ENCODE data around the gene HSD11B1. TPM values are rescaled to one million over a fixed set of nuclear protein-coding genes. Genes with fewer than 3 reads are reported as not detected.

HSD11B1 gene
- 15.8 and 16.1 TPM in 2 replicates for total RNA-seq

DNA sequence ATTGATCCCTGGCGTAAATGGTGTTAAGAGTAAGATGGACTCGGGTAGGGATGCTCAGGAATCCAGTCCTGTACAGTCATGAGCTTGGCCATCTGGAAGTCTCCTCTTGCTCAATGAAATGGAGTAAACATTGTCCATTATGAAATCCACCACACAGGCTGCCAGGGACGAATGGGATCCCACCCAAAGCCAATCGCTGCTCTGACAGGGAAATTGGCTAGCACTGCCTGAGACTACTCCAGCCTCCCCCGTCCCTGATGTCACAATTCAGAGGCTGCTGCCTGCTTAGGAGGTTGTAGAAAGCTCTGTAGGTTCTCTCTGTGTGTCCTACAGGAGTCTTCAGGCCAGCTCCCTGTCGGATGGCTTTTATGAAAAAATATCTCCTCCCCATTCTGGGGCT is at the start of gene HSD11B1:
TSS of gene HSD11B1 (plus strand) at position 263 of the 400 bp plus-strand sequence. CDS start at position 360, 97 bp downstream.
- intact Hi-C loops (cut with micrococcal nuclease), result loop anchor here (1.0 kb wide), 1 partner anchor 8 kb away; no protein-coding TSS in a partner anchor

DNA sequence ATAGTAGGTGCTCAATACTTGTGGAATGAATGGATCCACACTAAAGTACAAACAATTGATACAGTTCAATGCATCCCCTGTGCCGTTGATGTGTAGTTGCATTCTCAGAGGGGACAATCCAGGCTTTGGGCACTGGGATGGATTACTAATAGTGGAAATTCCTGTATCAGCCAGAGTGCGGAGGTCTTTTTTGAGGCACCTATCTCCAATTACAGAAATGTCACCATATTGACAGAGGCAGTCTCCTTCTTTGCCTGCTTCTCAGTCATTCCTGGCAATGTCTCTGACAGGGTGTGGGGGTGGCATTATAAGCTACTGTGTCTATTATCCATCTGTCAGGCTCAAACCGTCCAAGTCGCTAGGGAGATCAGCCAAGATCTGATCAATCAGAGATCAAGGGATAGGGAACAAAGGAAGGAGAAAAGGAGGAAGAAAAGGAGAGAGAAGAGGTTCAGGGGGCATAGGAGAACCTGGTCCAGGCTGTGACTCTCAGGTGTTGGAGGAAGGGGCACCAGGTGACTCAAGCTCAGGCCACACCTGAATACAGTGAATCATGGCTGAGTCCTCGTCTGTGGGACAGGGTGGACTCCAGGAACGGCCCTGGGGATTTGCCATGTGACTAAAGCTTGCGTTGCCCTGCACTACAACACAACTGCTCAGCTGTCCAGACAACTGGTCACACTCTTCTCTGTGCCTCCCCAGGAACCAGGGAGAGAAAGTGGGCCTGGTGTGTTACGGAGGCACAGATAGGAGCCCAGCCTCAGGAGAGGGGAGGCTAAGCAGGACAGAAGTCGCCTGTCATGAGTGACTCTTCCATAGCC is 49.0 kb upstream of the HSD11B1 start:
- intact Hi-C loops (cut with micrococcal nuclease), result no loop called here

DNA sequence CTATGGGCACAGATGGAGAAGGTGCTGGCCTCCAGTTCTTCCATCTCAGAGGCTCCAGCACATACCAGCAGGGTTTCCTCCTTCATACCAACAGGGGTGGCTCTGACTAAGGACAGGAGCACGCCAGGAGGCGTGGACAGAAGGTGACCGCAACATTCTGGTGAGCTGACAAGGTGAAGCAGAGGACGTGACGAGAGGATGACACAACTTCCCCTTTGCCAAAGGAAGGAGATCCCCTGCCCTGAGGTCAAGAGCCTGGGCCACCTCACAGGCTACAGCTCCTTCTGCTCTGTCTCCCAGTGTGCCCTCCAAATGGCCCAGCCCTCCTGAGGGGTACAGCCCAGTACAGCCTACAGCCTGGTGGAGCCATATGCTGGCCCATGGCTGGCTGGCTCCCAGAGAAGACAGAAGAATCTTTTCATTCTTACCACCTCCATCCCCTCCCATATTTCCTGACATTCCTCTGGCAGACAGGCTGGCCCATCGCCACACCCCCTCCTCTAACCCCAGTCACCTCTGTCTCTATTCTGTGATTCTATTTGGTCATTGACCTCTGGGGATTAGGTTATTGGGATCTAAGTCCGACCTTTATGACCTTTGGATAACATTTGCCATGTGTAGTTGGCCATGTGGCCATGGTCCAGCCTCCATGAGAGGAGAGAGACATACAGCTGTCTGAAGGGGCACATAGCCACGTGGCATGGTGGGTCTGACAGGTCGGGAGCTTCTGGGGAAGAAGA is 47.3 kb upstream of the HSD11B1 start:
- intact Hi-C loops (cut with micrococcal nuclease), result no loop called here

DNA sequence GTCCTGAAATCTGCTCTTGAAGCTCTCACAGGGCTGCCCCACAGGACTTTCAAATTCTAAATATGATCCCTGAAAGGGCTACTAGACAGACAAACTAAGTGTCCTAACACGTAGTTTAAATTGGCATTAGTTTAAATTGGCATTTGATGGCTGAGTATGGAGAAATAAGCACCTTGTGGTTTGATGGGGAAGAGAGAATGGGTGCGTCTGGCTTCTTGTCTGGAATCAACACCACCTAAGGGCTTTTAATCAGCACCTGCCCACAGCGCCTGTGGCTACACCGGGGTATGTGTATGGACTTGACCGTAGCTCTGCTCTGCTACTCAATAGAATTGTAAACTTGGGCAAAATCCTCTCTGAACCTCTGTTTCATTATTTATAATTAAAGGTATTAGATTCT is 46.7 kb upstream of the HSD11B1 start:
- intact Hi-C loops (cut with micrococcal nuclease), result no loop called here

DNA sequence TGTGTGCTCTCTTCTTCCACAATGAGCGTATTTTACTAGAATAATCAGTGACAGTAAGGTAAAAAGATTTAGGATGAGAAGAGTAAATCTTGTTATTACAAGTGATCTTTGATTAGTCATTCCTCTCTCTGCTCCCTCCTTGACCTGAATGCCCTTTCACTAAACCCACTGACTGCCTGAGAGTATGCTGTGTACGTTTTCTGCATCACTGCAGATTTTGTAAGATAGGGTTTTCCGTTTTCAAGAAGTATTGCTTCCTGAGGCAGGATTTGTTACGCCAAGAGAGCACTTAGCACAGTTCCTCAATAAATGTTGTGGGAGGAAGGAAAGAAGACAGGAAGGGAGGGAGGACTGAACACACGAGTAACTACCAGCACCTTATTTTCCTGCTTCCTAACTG is 44.7 kb upstream of the HSD11B1 start:
- intact Hi-C loops (cut with micrococcal nuclease), result loop anchor here (1.0 kb wide), 1 partner anchor 13 kb away; no protein-coding TSS in a partner anchor

DNA sequence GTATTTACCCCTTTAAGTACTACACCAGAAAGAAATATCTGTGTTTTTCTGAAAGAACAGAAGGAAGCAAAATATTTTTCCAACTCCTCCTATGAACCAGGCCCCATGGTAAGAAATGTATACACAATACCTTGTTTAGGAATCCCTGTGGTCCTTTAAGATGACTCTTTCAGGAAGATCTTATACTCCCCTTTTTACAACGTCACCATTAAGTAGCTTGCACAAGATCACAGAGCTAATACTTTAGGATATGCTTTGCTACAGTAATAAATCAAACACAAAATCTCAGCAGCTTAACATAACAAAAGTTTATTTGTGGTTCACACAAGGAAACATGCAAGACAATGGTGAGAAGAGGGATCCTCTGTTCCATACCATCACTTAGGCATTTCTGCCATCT is 43.6 kb upstream of the HSD11B1 start:
- intact Hi-C loops (cut with micrococcal nuclease), result no loop called here

DNA sequence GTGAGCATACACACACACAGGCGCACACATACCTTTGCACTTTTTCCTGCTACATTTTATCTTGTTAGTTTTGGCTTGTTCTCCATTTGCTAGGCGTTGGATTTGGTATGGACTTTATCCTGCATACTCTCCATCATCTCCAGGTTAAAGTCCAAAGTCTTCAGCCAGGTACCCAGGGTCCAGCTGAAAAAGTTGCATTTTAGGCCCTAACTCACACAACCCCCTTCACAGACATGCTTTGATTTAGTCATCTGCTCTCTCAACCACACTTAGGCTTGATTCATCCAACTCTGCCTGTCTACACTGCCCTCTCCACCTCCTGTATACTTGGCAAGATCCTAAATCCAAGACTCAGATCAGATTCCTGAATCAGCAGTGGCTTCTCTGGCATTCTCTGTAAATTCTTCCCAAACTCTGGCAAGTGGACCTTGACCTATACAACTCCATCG is 41.7 kb upstream of the HSD11B1 start:
- intact Hi-C loops (cut with micrococcal nuclease), result no loop called here

DNA sequence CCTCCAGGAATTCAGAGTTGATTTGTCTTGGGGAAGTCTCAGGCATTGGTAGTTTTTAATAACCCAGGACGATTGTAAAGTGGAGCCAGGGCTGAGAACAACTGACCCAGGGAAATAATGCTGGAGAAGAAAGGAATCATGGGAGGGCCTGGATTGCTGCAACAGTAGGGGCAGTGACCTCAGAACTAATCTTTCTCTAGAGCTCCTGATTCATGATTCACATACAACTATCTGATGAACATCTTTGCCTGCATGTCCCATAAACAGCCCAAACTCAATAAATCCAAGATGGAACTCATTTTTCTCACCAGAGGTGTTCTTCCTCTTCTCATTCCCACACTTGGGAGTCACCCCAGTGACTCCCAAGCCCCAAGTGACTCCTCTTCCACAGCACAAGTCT is 37.5 kb upstream of the HSD11B1 start:
- intact Hi-C loops (cut with micrococcal nuclease), result no loop called here

DNA sequence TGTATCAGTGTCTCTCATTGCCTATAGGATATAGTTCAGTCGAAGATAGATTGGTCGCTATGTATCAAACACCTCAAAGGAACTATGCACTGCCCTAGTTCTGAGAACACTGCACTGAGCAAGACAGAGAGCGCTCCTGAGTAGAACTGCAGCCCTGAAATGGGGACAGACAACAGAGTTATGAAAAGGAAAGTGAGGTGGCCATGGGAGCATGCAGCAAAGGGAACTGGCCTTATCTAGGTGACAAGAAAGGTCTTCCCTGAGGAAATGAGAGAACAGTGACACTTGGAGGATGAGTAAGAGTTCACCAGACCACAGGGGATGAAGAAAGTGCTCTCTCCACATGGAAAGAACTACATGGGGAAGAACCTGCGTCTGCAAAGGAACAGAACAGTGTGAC is 36.9 kb upstream of the HSD11B1 start:
- intact Hi-C loops (cut with micrococcal nuclease), result no loop called here

DNA sequence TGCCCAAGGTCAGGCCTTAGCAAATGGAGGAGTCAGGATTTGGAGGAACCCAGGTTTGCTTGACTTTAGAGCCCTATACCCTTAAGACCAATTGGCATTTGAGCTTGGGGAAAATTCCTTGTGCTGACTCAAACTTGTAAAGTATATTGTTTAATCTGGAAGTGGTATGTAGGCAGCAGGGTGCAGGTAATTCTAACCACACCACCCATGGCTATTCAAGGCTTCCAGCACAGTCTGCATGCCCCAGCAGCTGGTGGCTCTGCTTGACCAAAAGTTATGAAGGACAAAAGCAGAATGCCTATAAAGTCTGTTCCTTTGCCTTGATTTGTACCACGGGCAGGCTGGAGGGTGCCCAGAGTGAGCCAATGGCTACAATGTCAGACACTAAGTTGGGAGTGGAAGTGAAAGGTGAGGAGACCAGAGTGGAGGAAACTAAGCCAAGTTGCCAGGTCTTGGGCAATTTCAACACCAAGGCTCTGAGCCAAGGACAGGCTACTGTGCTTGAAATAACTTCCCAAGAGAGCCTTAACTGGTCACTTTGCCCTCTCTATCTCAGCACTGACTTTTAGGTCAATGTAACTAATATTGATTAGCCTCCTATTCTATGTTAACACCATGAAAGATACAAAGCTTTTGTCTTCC is 34.1 kb upstream of the HSD11B1 start:
- intact Hi-C loops (cut with micrococcal nuclease), result loop anchor here (5.0 kb wide), 1 partner anchor 662 kb away; no protein-coding TSS in a partner anchor

DNA sequence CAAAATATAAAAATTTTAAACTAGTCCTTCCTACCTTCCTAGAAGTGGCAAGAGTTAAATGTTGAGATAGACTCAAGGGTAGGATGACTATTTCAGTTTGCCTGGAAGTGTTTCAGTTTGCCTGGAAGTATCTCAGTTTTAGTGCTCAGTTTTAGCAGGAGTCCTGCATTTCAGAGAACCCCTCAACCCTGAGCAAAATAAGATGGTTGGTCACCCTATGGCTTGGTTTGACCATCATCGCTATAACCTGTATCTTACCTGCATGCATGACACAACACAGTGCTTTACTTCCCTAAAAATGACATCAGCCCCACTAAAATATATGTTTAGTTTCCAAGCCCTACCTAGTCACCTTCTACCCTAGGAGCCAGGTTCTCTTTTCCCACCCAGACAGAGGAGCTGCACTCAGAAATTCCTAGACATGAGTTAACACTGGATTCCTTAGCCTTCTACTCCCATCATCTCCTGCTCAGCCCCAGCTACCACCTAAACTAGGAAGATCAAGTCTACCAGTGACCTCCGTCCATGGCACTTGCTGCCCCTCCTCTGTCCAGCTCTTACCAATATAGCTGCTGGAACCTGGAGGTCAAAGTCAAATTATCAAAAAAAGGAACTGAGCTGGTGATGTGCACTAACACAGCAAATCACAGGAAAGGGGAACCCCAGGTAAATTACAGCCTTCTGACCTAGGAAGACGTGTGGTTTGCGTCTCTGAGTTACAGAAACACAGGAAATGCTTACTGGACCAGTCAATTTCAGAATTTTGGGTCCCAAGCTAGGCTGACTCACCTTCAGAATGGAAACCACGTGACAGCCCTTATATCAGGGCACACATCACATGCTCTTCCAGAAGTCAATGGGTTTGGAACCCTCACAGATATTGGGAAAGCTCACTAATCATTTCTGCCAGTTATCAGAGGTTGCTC is 31.7 kb upstream of the HSD11B1 start:
- intact Hi-C loops (cut with micrococcal nuclease), result loop anchor here (1.0 to 5.0 kb wide), 8 partner anchors 13 to 659 kb away; partner anchors contain the start of gene TRAF3IP3

DNA sequence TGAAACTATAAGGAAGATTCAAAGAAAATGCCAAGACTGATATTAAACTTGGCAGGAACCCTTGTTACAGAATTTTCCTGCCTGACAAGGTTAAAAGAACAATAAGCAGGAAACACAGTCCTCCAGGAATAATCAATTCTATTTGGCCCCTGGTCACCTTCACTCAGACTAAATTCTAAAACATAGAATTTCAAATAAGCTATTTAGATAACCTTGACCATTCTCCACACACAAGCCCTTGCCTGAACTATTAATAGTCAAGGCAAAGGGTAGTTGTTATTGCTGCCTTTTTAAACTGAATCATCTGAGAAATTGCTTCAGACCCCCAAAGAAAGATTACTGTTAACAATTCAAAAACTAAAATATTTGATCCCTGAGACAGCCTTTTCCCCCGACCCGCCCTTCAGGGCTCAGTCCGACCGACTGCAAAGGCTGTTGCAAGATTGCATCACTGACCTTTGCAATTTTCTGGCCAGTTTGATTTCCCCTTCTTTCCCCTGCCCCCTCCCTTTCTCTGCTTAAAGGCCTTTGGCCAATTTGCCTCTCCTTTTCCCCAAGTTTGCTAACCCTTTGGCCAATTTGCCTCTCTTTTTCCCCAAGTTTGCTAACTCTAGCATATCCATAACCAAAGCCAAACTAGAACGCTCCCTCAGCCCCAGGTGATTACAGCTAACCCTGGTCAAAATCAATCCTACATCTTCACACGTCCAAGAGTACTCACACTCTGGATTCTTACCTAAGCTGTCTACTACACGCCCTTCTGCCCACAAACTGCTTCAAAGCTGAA is 30.8 kb upstream of the HSD11B1 start:
- intact Hi-C loops (cut with micrococcal nuclease), result loop anchor here (1.0 to 5.0 kb wide), 8 partner anchors 12 to 658 kb away; partner anchors contain the start of gene TRAF3IP3

DNA sequence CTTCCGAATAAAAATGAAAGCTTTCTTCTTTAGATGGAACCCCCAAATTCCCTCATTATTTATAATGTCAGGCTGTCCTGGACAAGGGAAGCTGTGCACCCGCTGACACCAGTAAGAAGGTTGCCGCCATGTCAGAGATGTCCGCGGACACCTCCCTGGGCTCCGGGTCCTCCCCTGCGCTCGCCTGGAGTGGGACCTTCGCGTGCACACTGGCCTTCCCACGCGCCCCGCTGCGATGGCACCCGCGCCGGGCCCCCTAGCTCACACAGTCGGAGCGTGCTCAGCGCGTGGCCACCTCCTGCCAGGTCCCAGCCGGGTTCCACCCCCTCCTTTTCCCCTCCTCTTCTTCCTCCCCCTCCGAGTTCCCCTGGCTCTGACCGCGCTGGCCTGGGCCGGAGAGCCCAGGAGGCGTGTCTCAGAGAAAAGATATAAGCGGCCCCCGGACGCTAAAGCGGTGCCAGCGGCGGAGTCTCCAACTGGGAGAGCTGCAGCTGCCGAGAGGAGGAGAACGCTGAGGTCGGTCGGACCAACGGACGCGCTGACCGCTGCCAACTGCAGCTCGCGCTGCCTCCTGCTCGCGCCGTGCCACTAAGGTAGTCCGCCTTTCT is 29.6 kb upstream of the HSD11B1 start, which contains the start of gene G0S2:
TSS of gene G0S2 (plus strand) at position 456 of the 608 bp plus-strand sequence. CDS start 273 bp downstream, outside the sequence.
- intact Hi-C loops (cut with micrococcal nuclease), result loop anchor here (5.0 kb wide), 1 partner anchor 657 kb away; no protein-coding TSS in a partner anchor

DNA sequence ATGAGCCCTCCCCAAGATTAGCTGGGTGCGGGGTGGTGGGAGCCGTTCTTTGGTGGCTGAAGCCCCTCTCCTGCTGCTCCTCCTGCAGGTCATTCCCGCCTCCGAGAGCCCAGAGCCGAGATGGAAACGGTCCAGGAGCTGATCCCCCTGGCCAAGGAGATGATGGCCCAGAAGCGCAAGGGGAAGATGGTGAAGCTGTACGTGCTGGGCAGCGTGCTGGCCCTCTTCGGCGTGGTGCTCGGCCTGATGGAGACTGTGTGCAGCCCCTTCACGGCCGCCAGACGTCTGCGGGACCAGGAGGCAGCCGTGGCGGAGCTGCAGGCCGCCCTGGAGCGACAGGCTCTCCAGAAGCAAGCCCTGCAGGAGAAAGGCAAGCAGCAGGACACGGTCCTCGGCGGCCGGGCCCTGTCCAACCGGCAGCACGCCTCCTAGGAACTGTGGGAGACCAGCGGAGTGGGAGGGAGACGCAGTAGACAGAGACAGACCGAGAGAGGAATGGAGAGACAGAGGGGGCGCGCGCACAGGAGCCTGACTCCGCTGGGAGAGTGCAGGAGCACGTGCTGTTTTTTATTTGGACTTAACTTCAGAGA is 29.0 kb upstream of the HSD11B1 start:
- intact Hi-C loops (cut with micrococcal nuclease), result no loop called here

DNA sequence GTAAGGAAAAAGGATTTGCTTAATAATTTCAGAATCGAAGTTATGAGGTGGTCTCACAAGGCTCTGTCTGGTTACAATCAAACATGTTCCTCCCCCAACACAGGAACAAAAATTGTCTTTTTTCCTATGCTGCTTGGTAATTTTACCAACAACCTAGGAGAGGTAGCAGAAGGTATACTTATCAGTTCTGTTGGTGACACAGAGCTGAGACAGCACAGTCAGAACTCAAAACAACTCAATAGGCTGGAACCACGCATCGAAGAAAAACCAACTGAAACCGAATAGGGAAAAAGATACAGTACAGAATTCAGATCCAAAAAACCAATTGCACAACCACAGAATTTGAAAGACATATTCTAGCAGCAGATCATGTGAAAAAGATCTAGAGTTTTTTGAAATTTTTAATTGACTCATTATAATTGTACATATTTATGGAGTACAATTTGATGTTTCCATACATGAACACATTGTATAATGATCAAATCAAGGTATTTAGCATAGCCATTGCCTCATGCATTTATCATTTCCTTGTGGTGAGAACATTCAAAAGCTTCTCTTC is 25.6 kb upstream of the HSD11B1 start:
- intact Hi-C loops (cut with micrococcal nuclease), result no loop called here

DNA sequence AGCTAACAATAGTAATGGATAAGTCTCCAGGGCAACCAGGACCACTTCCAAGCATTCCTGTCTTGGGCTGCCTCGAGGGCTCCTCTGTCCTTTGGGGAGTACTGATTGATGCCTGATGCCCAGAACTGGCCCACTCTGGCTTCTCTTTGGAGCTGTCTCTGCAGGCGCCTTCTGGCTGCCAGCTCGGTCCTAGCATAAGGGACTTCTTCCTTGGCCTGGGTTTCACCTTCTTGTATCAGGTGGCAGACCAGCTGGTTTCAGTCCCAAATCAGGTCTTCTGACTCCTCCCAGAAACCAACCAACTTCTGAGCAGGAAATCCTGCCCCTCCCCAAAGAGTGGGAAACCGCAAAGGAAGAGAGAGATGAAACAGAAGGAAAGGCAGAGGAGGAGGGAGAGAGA is 18.8 kb upstream of the HSD11B1 start:
- intact Hi-C loops (cut with micrococcal nuclease), result loop anchor here (1.0 kb wide), 2 partner anchors 13 to 35 kb away; no protein-coding TSS in a partner anchor

DNA sequence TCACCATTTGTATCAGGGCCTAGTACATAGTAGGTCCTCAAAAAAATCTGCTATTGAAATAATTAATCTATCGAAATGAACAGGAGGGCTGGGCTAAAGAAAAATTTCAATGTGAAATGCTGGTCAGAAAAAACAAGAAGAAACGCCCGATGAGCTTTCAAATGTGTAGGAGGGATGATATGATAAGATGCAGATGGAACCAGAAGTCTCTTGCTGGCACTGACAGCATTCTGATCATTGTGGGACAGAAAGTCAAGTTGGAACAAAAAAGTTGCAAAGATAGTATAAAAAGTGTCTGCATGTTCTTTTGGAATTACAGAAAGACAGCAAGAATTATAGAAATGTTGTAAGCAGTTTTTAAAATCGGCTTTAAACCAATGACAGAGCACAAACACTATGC is 18.3 kb upstream of the HSD11B1 start:
- intact Hi-C loops (cut with micrococcal nuclease), result loop anchor here (1.0 kb wide), 2 partner anchors 13 to 35 kb away; no protein-coding TSS in a partner anchor

DNA sequence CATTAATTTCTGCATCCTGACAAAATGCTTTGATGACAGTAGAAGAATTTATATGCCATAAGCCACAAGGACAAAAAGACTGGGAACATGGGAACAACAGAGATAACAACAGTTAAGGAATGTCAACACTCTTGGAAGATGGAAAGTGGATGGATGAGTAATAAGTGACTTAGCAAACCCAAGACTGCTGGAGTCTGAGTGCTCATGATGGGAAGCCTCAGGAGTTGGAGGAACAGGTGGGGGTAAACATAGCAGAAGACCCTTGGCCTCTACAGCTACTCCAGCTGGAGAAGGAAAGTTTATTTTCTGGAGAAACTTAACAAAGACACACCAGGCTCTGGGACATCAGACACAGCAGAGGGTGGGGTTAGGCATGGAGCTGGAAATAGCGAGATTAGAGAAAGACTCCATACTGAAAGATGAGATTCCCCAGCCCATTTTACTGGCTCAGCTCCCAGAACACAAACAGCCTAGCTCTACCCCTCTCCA is 15.9 kb upstream of the HSD11B1 start:
- intact Hi-C loops (cut with micrococcal nuclease), result no loop called here
